SK-N-SH (cell line): ENCODE results near the gene FAM237B. TPM values are rescaled to one million over a fixed set of nuclear protein-coding genes. Genes with fewer than 3 reads are reported as not detected.
"Not testable (repeated sequence)": the region's sequence is repeated elsewhere in the genome, so short reads cannot be mapped to it uniquely, and the experiment has no call there.

ENCODE experiments used
- CTCF ChIA-PET: fragments of 300-600, 350-600 bp; formaldehyde crosslinking; extraction: SDS; loops from one replicate; lab custom pipeline; 2021; lab: Yijun Ruan, JAX
- POLR2A ChIA-PET: fragments of 350-600 bp; sonication (Branson Sonifier 250); formaldehyde crosslinking; extraction: SDS; loops from one replicate; lab custom pipeline; 2020; ENCODE audit warnings: antibody characterized with exemption, inconsistent platforms; lab: Yijun Ruan, JAX
- DNase-seq: peaks from one replicate; pipeline ENCODE4 v3.0.0; 2012
- H2AFZ ChIP-seq: fragments of 200-600 bp; sonication (generic); 2 replicates; pipeline ENCODE4 v1.8.1; 2016; ENCODE audit warnings: antibody characterized with exemption, mild to moderate bottlenecking, low read depth
- H3F3A ChIP-seq: fragments of 200-600 bp; sonication (generic); replicated peaks from 2 replicates; pipeline ENCODE3; 2016; ENCODE audit warnings: antibody characterized with exemption, mild to moderate bottlenecking; ENCODE audit not compliant: insufficient read depth
- H3K27ac ChIP-seq, 2 experiments: fragments of 200-500 bp in 1 of 2; fragments of 200-600 bp in 1 of 2; sonication (Bioruptor generic) in 1 of 2; sonication (generic), shearing (Covaris generic) in 1 of 2; 2 replicates each; pipeline versions ENCODE4 v1.5.1 to v1.6.1; 2014 to 2016; ENCODE audit warnings: low read depth in 2 of 2, inconsistent platforms in 1 of 2, low read length in 1 of 2, mild to moderate bottlenecking in 1 of 2, mixed read lengths in 1 of 2
- H3K27me3 ChIP-seq: fragments of 200-600 bp; sonication (generic), shearing (Covaris generic); 2 replicates; pipeline ENCODE4 v1.6.1; 2016; ENCODE audit warnings: mixed run types; ENCODE audit not compliant: insufficient read depth
- H3K36me3 ChIP-seq, 2 experiments: fragments of 200-500 bp in 1 of 2; fragments of 200-600 bp in 1 of 2; sonication (Bioruptor generic) in 1 of 2; sonication (generic) in 1 of 2; replicated peaks in 1 of 2; 2 replicates each; pipeline versions ENCODE3 to v1.5.1; 2014 to 2016; ENCODE audit warnings: low read length in 1 of 2, mild to moderate bottlenecking in 1 of 2; ENCODE audit not compliant: insufficient read depth in 2 of 2, control insufficient read depth in 1 of 2
- H3K4me1 ChIP-seq, 2 experiments: fragments of 200-500 bp in 1 of 2; fragments of 200-600 bp in 1 of 2; sonication (Bioruptor generic) in 1 of 2; sonication (generic), shearing (Covaris generic) in 1 of 2; 2 replicates each; pipeline versions ENCODE4 v1.5.1 to v1.6.1; 2014 to 2016; ENCODE audit warnings: low read depth in 1 of 2, low read length in 1 of 2, mixed run types in 1 of 2; ENCODE audit not compliant: insufficient read depth in 2 of 2, control insufficient read depth in 1 of 2
- H3K4me2 ChIP-seq: fragments of 200-600 bp; sonication (generic), shearing (Covaris generic); 2 replicates; pipeline ENCODE4 v1.6.1; 2017; ENCODE audit warnings: mixed run types
- H3K4me3 ChIP-seq, 2 experiments: fragments of 200-500 bp in 1 of 2; fragments of 200-600 bp in 1 of 2; sonication (Bioruptor generic) in 1 of 2; sonication (generic), shearing (Covaris generic) in 1 of 2; 2 replicates each; pipeline versions ENCODE4 v1.5.1 to v1.8.1; 2014 to 2016; ENCODE audit warnings: low read depth in 2 of 2, inconsistent platforms in 1 of 2, low read length in 1 of 2, mild to moderate bottlenecking in 1 of 2, mixed read lengths in 1 of 2, moderate library complexity in 1 of 2
- H3K79me2 ChIP-seq: fragments of 200-600 bp; sonication (generic); 2 replicates; pipeline ENCODE4 v1.8.1; 2017; ENCODE audit warnings: mild to moderate bottlenecking; ENCODE audit not compliant: insufficient read depth
- H3K9ac ChIP-seq: fragments of 200-600 bp; sonication (generic); 2 replicates; pipeline ENCODE4 v1.6.1; 2017; ENCODE audit warnings: mixed run types
- H3K9me2 ChIP-seq: fragments of 200-600 bp; sonication (generic); 2 replicates; pipeline ENCODE4 v1.6.1; 2017; ENCODE audit warnings: mixed run types
- H3K9me3 ChIP-seq: fragments of 200-600 bp; sonication (generic); 2 replicates; pipeline ENCODE4 v1.6.1; 2017; ENCODE audit warnings: mixed run types, mild to moderate bottlenecking, moderate library complexity
- H4K20me1 ChIP-seq: fragments of 200-600 bp; sonication (generic); 2 replicates; pipeline ENCODE4 v1.6.1; 2017; ENCODE audit warnings: mild to moderate bottlenecking, mixed run types; ENCODE audit not compliant: insufficient read depth
- ELF1 ChIP-seq: IDR thresholded peaks from 2 replicates; pipeline ENCODE4 v1.4.0; 2012
- FOXJ3 ChIP-seq: sonication (generic); formaldehyde crosslinking; IDR thresholded peaks from 2 replicates; pipeline ENCODE4 v1.5.1; 2020; ENCODE audit warnings: mild to moderate bottlenecking, missing genetic modification reagents
- GABPA ChIP-seq: IDR thresholded peaks from 2 replicates; pipeline ENCODE4 v1.4.0; 2012; ENCODE audit warnings: low read depth, mild to moderate bottlenecking
- GATA2 ChIP-seq: sonication (generic); formaldehyde crosslinking; IDR thresholded peaks from 2 replicates; pipeline ENCODE4 v1.5.0; 2020; ENCODE audit warnings: mild to moderate bottlenecking, missing genetic modification reagents
- JUND ChIP-seq: IDR thresholded peaks from 2 replicates; pipeline ENCODE4 v1.4.0; 2012
- MAX ChIP-seq: IDR thresholded peaks from 2 replicates; pipeline ENCODE4 v1.4.0; 2012; ENCODE audit warnings: low read depth
- MXI1 ChIP-seq: IDR thresholded peaks from 2 replicates; pipeline ENCODE4 v1.6.1; 2012; ENCODE audit warnings: mild to moderate bottlenecking, low read depth, low read length, improper control_type of control experiment
- NFIC ChIP-seq: IDR thresholded peaks from 2 replicates; pipeline ENCODE4 v1.4.0; 2012; ENCODE audit warnings: borderline replicate concordance
- POLR2AphosphoS5 ChIP-seq: IDR thresholded peaks from 2 replicates; pipeline ENCODE4 v1.6.1; 2012; ENCODE audit warnings: low read depth, low read length
- RAD21 ChIP-seq: IDR thresholded peaks from 2 replicates; pipeline ENCODE4 v1.6.1; 2012; ENCODE audit warnings: mild to moderate bottlenecking, low read length
- RCOR1 ChIP-seq: fragments of 150-350 bp; IDR thresholded peaks from 2 replicates; pipeline ENCODE4 v1.6.1; 2017; ENCODE audit warnings: antibody characterized with exemption, low read length
- RFX5 ChIP-seq: IDR thresholded peaks from 2 replicates; pipeline ENCODE4 v1.6.1; 2012; ENCODE audit warnings: mild to moderate bottlenecking, improper control_type of control experiment, low read length
- TCF12 ChIP-seq: IDR thresholded peaks from 2 replicates; pipeline ENCODE4 v1.4.0; 2012
- ZBTB33 ChIP-seq: IDR thresholded peaks from 2 replicates; pipeline ENCODE4 v1.4.0; 2012; ENCODE audit warnings: low read depth, borderline replicate concordance
- WGBS: methylation state at CpG from one replicate; pipeline ENCODE4 v1.1.6; 2017; ENCODE audit warnings: low lambda C conversion rate; 5-methylcytosine and 5-hydroxymethylcytosine counted together
- polyA plus RNA-seq, 3 experiments: library from polyadenylated mRNA; depleted of rRNA; stranded (reverse); fragments of >200 nt; gene quantifications; 2 replicates each; pipeline ENCODE4 v1.2.3, GENCODE V29; 2012
- TF ChIP-seq, protein P1 (sequence below): IDR thresholded peaks from 2 replicates; pipeline ENCODE4; 2012
- TF ChIP-seq, protein P2 (sequence below): IDR thresholded peaks from 2 replicates; pipeline ENCODE4 v1.4.0; 2012; ENCODE audit warnings: low read depth, borderline replicate concordance

Gene FAM237B
- polyA plus RNA-seq, 1 of the 3 experiments (the other 2 are of a cell fraction) = 0.03 TPM

GRCh38 chr7:90351987-90352386, 30.9 kb upstream of the FAM237B start (continued):
- TF ChIP-seq, protein P1, sequence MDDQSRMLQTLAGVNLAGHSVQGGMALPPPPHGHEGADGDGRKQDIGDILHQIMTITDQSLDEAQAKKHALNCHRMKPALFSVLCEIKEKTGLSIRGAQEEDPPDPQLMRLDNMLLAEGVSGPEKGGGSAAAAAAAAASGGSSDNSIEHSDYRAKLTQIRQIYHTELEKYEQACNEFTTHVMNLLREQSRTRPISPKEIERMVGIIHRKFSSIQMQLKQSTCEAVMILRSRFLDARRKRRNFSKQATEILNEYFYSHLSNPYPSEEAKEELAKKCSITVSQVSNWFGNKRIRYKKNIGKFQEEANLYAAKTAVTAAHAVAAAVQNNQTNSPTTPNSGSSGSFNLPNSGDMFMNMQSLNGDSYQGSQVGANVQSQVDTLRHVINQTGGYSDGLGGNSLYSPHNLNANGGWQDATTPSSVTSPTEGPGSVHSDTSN = no peak
- TF ChIP-seq ZBTB33 = no peak
- no peak for TF ChIP-seq RFX5
- TF ChIP-seq JUND = no peak

DNA sequence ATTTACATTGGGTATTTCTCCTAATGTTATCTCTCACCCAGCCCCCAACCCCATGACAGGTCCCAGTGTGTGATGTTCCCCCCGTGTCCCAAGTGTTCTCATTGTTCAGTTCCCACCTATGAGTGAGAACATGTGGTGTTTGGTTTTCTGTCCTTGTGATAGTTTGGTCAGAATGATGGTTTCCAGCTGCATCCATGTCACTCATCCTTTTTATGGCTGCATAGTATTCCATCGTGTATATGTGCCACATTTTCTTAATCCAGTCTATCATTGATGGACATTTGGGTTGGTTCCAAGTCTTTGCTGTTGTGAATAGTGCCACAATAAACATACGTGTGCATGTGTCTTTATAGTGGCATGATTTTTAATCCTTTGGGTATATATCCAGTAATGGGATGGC, 28.9 kb upstream of the FAM237B start:
- H3K4me1 ChIP-seq = peaks cover 7 to 12% of the 10 kb centered on the region in 2 experiments; a peak in 3 of 4 replicates
- H3K27me3 ChIP-seq, H3K4me3 ChIP-seq, H3K9me3 ChIP-seq, H3K9me2 ChIP-seq, H3K9ac ChIP-seq, H3K4me2 ChIP-seq, H2AFZ ChIP-seq, H4K20me1 ChIP-seq, H3K27ac ChIP-seq, DNase-seq, H3F3A ChIP-seq, POLR2A ChIA-PET: not testable (repeated sequence)
- H3K79me2 ChIP-seq = peaks cover 80% of the 10 kb centered on the region
- H3K36me3 ChIP-seq = peaks cover 27 to 31% of the 10 kb centered on the region in 2 experiments
- CTCF ChIA-PET = interaction anchor here (0.7 kb wide), 1 partner anchor 28 kb away, joined by 3 read pairs; no protein-coding TSS in a partner anchor
- WGBS = 86% methylated on average over 3 of the region's 3 CpGs

DNA sequence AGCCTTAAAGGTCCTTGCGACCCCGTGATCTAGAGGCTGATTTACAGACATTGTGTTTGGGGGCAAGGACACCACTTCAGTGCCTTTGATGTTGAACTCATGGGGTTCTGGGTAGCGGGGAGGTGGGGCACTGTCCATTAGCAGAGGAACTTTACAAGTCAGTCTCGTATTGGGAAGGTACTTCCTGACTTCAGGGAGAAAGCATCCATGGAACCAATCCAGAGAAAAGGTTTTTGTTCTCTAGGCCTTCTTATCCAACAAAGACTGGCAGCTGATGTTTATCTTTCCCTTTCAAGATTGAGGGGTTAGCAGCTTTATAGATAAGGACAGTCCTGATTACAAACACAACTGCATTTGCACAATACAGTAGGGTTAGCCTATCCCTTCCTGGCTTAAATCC, 28.2 kb upstream of the FAM237B start:
- Histone ChIP-seq H3K4me3 (no peak overlapping the region), H3K9me3 (no peaks in the 10 kb centered on the region), H3K27me3 (no peaks in the 10 kb centered on the region), H3K79me2 (peaks cover 78% of the 10 kb centered on the region), H3K4me2 (no peak overlapping the region), H3K27ac (no peak overlapping the region), H3K9me2 (no peaks in the 10 kb centered on the region), H3K9ac (no peak overlapping the region), H3F3A (no peaks in the 10 kb centered on the region), H3K4me1 (peaks cover 7 to 15% of the 10 kb centered on the region in 2 experiments; a peak in 3 of 4 replicates), H3K36me3 (peaks cover 20 to 24% of the 10 kb centered on the region in 2 experiments), H4K20me1 (no peaks in the 10 kb centered on the region), H2AFZ (no peak overlapping the region)
- TF ChIP-seq ELF1 (no peak), NFIC (no peak), TCF12 (no peak), GABPA (no peak), MAX (no peak), ZBTB33 (no peak), FOXJ3 (no peak), RAD21 (no peak), RCOR1 (no peak), POLR2AphosphoS5 (no peak), MXI1 (no peak), GATA2 (CRISPR knock-in tag) (no peak)
- TF ChIP-seq, protein P2, sequence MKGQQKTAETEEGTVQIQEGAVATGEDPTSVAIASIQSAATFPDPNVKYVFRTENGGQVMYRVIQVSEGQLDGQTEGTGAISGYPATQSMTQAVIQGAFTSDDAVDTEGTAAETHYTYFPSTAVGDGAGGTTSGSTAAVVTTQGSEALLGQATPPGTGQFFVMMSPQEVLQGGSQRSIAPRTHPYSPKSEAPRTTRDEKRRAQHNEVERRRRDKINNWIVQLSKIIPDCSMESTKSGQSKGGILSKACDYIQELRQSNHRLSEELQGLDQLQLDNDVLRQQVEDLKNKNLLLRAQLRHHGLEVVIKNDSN = no peak
- WGBS = 98% methylated on average over 4 of the region's 4 CpGs
- ChIA-PET CTCF (no interaction called here), POLR2A (no interaction called here)
- no peak for DNase-seq
